Skeletal muscle tissue (tissue), 4 donors: ENCODE results near the gene RASSF4. TPM values are rescaled to one million over a fixed set of nuclear protein-coding genes. Genes with fewer than 3 reads are reported as not detected.
"Not testable (repeated sequence)": the region's sequence is repeated elsewhere in the genome, so short reads cannot be mapped to it uniquely, and the experiment has no call there.

Source experiments
- H3K27ac ChIP-seq: one replicate; pipeline ENCODE4 v1.7.0; 2013; ENCODE audit warnings: mild to moderate bottlenecking, low read depth, low read length, inconsistent platforms
- H3K27me3 ChIP-seq, 3 donors: one replicate each; pipeline ENCODE4 v1.7.0; 2013; ENCODE audit warnings: low read length in 3 of 3; ENCODE audit not compliant: control insufficient read depth in 3 of 3, insufficient read depth in 3 of 3
- H3K36me3 ChIP-seq, 3 donors: one replicate each; pipeline ENCODE4 v1.7.0; 2013; ENCODE audit warnings: low read length in 3 of 3; ENCODE audit not compliant: control insufficient read depth in 3 of 3, insufficient read depth in 3 of 3
- H3K4me1 ChIP-seq, 3 donors: one replicate each; pipeline ENCODE4 v1.7.0; 2013; ENCODE audit warnings: low read length in 3 of 3, mild to moderate bottlenecking in 3 of 3; ENCODE audit not compliant: control insufficient read depth in 3 of 3, insufficient read depth in 3 of 3
- H3K4me3 ChIP-seq, 3 donors: one replicate each; pipeline ENCODE4 v1.7.0; 2013; ENCODE audit warnings: low read length in 3 of 3
- H3K9ac ChIP-seq, 3 donors: one replicate each; pipeline ENCODE4 v1.7.0; 2013; ENCODE audit warnings: low read length in 3 of 3, mild to moderate bottlenecking in 3 of 3, moderate library complexity in 2 of 3, low read depth in 1 of 3
- H3K9me3 ChIP-seq, 3 donors: one replicate each; pipeline ENCODE4 v1.7.0; 2013; ENCODE audit warnings: low read length in 3 of 3; ENCODE audit not compliant: control insufficient read depth in 3 of 3
- total RNA-seq: library from RNA; depleted of rRNA; stranded (reverse); fragments of >200 nt; gene quantifications from one replicate; pipeline ENCODE4 v1.2.3, GENCODE V29; 2014
- donor health status: Osteomylitis.

Gene RASSF4
- total RNA-seq, 1 donor from 2014 or later = 21.4 TPM

GRCh38 chr10:45000138-45000751 is 40.6 kb downstream of the RASSF4 start:
- Histone ChIP-seq H3K36me3 (peaks cover 3 to 13% (median 10%) of the 10 kb centered on the region in 3 donors), H3K9ac (peak overlapping the region; percentile 73 to 83 (median 82)), H3K27ac (peak overlapping the region; percentile 85), H3K9me3 (no peaks in the 10 kb centered on the region), H3K27me3 (no peaks in the 10 kb centered on the region), H3K4me3 (peak overlapping the region; percentile 73 to 84 (median 74)), H3K4me1 (peaks cover 33 to 60% (median 42%) of the 10 kb centered on the region in 3 donors)

- Histone ChIP-seq H3K9ac (peak within 1 kb of the TSS; percentile 73 to 86 (median 82)), H3K27me3 (no peaks in the 10 kb centered on the region), H3K4me1 (peaks cover 27 to 53% (median 36%) of the 10 kb centered on the region in 3 donors), H3K36me3 (peaks cover 3 to 17% (median 10%) of the 10 kb centered on the region in 3 donors), H3K4me3 (peak within 1 kb of the TSS; percentile 73 to 84 (median 74)), H3K9me3 (no peaks in the 10 kb centered on the region), H3K27ac (peak within 1 kb of the TSS; percentile 85)
Measured at GRCh38 chr10:45000752-45001380, 41.3 kb downstream of the RASSF4 start, which contains the start of gene ZNF22. TSS of gene ZNF22 (plus strand) at chr10:45000923. CDS start at chr10:45003369, 2,446 bp downstream.

GRCh38 chr10:45001381-45002148 is 42.0 kb downstream of the RASSF4 start:
- H3K4me1 ChIP-seq = peaks cover 20 to 46% (median 29%) of the 10 kb centered on the region in 3 donors

GRCh38 chr10:45003432-45004000 is 43.9 kb downstream of the RASSF4 start:
- Histone ChIP-seq H3K36me3 (peaks cover 3 to 17% (median 10%) of the 10 kb centered on the region in 3 donors), H3K27ac (no peak overlapping the region), H3K9ac (no peak overlapping the region), H3K4me1 (peaks cover 6 to 31% (median 17%) of the 10 kb centered on the region in 3 donors), H3K4me3 (no peak overlapping the region), H3K9me3 (no peaks in the 10 kb centered on the region), H3K27me3 (no peaks in the 10 kb centered on the region)

More at GRCh38 chr10:45001381-45002148, 42.0 kb downstream of the RASSF4 start:
- peak overlapping the region; percentile 73 to 84 (median 74) for H3K4me3 ChIP-seq
- H3K36me3 ChIP-seq = peaks cover 3 to 17% (median 10%) of the 10 kb centered on the region in 3 donors
- no peaks in the 10 kb centered on the region for H3K27me3 ChIP-seq
- H3K9ac ChIP-seq = peak overlapping the region; percentile 73 to 86 (median 82)
- H3K27ac ChIP-seq = peak overlapping the region; percentile 85
- H3K9me3 ChIP-seq = no peaks in the 10 kb centered on the region

- Histone ChIP-seq H3K4me1 (peaks cover 6 to 26% (median 15%) of the 10 kb centered on the region in 3 donors), H3K27me3 (no peaks in the 10 kb centered on the region), H3K36me3 (peaks cover 3 to 17% (median 10%) of the 10 kb centered on the region in 3 donors), H3K9ac (no peak overlapping the region), H3K4me3 (no peak overlapping the region), H3K27ac (no peak overlapping the region), H3K9me3 (no peaks in the 10 kb centered on the region)
Measured at GRCh38 chr10:45004661-45005060, 45.1 kb downstream of the RASSF4 start.

GRCh38 chr10:45005284-45005683 is 45.7 kb downstream of the RASSF4 start:
- Histone ChIP-seq H3K4me1 (peaks cover 6 to 20% (median 10%) of the 10 kb centered on the region in 3 donors), H3K27me3 (no peaks in the 10 kb centered on the region), H3K27ac (no peak overlapping the region), H3K9ac (no peak overlapping the region), H3K9me3 (no peaks in the 10 kb centered on the region), H3K4me3 (no peak overlapping the region), H3K36me3 (peaks cover 3 to 17% (median 10%) of the 10 kb centered on the region in 3 donors)

- H3K27me3 ChIP-seq = no peaks in the 10 kb centered on the region
- H3K9ac ChIP-seq = no peak overlapping the region
- peaks cover 3 to 15% (median 4%) of the 10 kb centered on the region in 3 donors for H3K4me1 ChIP-seq
- no peak overlapping the region for H3K27ac ChIP-seq
- H3K4me3 ChIP-seq = no peak overlapping the region
- peaks cover 3 to 17% (median 10%) of the 10 kb centered on the region in 3 donors for H3K36me3 ChIP-seq
- H3K9me3 ChIP-seq = no peaks in the 10 kb centered on the region
Measured at GRCh38 chr10:45006276-45007030, 46.9 kb downstream of the RASSF4 start.

GRCh38 chr10:45008524-45009161 is 49.0 kb downstream of the RASSF4 start:
- Histone ChIP-seq H3K4me3 (no peak overlapping the region), H3K9ac (no peak overlapping the region), H3K9me3 (no peaks in the 10 kb centered on the region), H3K27me3 (no peaks in the 10 kb centered on the region), H3K27ac (no peak overlapping the region), H3K4me1 (peaks cover 0 to 4% (median 3%) of the 10 kb centered on the region in 3 donors), H3K36me3 (peaks cover 2 to 13% (median 7%) of the 10 kb centered on the region in 3 donors)

- H3K4me1 ChIP-seq, H3K9ac ChIP-seq, H3K27me3 ChIP-seq, H3K36me3 ChIP-seq, H3K27ac ChIP-seq, H3K4me3 ChIP-seq, H3K9me3 ChIP-seq: not testable (repeated sequence)
Measured at GRCh38 chr10:45014557-45014956, 55.0 kb downstream of the RASSF4 start.
